ENCODE data around the gene CPXM2. TPM values are rescaled to one million over a fixed set of nuclear protein-coding genes. Genes with fewer than 3 reads are reported as not detected.

The CPXM2 gene
- total RNA-seq, 1 experiment from 2014 or later, result not detected

- Mint-ChIP-seq H3K9me3 (ENCODE audit: low read depth, unreplicated experiment) (no peaks in the 10 kb centered on the region), H3K36me3 (ENCODE audit: insufficient read depth, unreplicated experiment) (peaks cover 6% of the 10 kb centered on the region), H3K4me1 (ENCODE audit: low read depth, unreplicated experiment) (no peaks in the 10 kb centered on the region), H3K27ac (ENCODE audit: unreplicated experiment) (no peak overlapping the region), H3K27me3 (ENCODE audit: unreplicated experiment) (peaks cover 93% of the 10 kb centered on the region), H3K4me3 (ENCODE audit: low read depth, unreplicated experiment) (no peak overlapping the region)
- DNase-seq, result no peak
- no peak for TF ChIP-seq CTCF (IDR thresholded peaks at IDR 0.05; ENCODE audit: unreplicated experiment)
- no TSS peak for BruUV-seq (replicated peaks)
- CTCF ChIA-PET, result no interaction called here
- intact Hi-C loops (cut with micrococcal nuclease; ENCODE audit: unreplicated experiment), result no loop called here
Measured at GRCh38 chr10:123837756-123838155, 53.9 kb downstream of the CPXM2 start.

GRCh38 chr10:123836418-123837145 is 55.0 kb downstream of the CPXM2 start:
- no TSS peak for BruUV-seq (replicated peaks)
- TF ChIP-seq CTCF (IDR thresholded peaks at IDR 0.05; ENCODE audit: unreplicated experiment), result no peak
- Mint-ChIP-seq H3K9me3 (ENCODE audit: low read depth, unreplicated experiment) (no peaks in the 10 kb centered on the region), H3K27ac (ENCODE audit: unreplicated experiment) (no peak overlapping the region), H3K4me1 (ENCODE audit: low read depth, unreplicated experiment) (no peaks in the 10 kb centered on the region), H3K4me3 (ENCODE audit: low read depth, unreplicated experiment) (no peak overlapping the region), H3K27me3 (ENCODE audit: unreplicated experiment) (peaks cover 88% of the 10 kb centered on the region), H3K36me3 (ENCODE audit: insufficient read depth, unreplicated experiment) (peaks cover 6% of the 10 kb centered on the region)
- no peak for DNase-seq
- CTCF ChIA-PET, result no interaction called here
- intact Hi-C loops (cut with micrococcal nuclease; ENCODE audit: unreplicated experiment), result no loop called here

GRCh38 chr10:123835575-123835974 is 56.0 kb downstream of the CPXM2 start:
- Mint-ChIP-seq H3K4me1 (ENCODE audit: low read depth, unreplicated experiment) (no peaks in the 10 kb centered on the region), H3K27me3 (ENCODE audit: unreplicated experiment) (peaks cover 90% of the 10 kb centered on the region), H3K27ac (ENCODE audit: unreplicated experiment) (no peak overlapping the region), H3K4me3 (ENCODE audit: low read depth, unreplicated experiment) (no peak overlapping the region), H3K36me3 (ENCODE audit: insufficient read depth, unreplicated experiment) (peaks cover 6% of the 10 kb centered on the region), H3K9me3 (ENCODE audit: low read depth, unreplicated experiment) (no peaks in the 10 kb centered on the region)
- DNase-seq, result no peak
- intact Hi-C loops (cut with micrococcal nuclease; ENCODE audit: unreplicated experiment), result no loop called here
- no peak for TF ChIP-seq CTCF (IDR thresholded peaks at IDR 0.05; ENCODE audit: unreplicated experiment)
- CTCF ChIA-PET, result no interaction called here
- BruUV-seq (replicated peaks), result no TSS peak

GRCh38 chr10:123833170-123833850 is 58.3 kb downstream of the CPXM2 start:
- TF ChIP-seq CTCF (IDR thresholded peaks at IDR 0.05; ENCODE audit: unreplicated experiment), result no peak
- BruUV-seq (replicated peaks), result no TSS peak
- no peak overlapping the region for H3K4me3 Mint-ChIP-seq (ENCODE audit: low read depth, unreplicated experiment)
- no peak for DNase-seq
- intact Hi-C loops (cut with micrococcal nuclease; ENCODE audit: unreplicated experiment), result no loop called here
- no peaks in the 10 kb centered on the region for H3K4me1 Mint-ChIP-seq (ENCODE audit: low read depth, unreplicated experiment)
- no peaks in the 10 kb centered on the region for H3K9me3 Mint-ChIP-seq (ENCODE audit: low read depth, unreplicated experiment)
- CTCF ChIA-PET, result no interaction called here
- H3K27me3 Mint-ChIP-seq (ENCODE audit: unreplicated experiment), result peaks cover 86% of the 10 kb centered on the region
- H3K27ac Mint-ChIP-seq (ENCODE audit: unreplicated experiment), result no peak overlapping the region
- H3K36me3 Mint-ChIP-seq (ENCODE audit: insufficient read depth, unreplicated experiment), result peaks cover 6% of the 10 kb centered on the region

Data from Calu3 (cell line).